ENCODE results near the gene DNASE1.

Gene DNASE1

DNA sequence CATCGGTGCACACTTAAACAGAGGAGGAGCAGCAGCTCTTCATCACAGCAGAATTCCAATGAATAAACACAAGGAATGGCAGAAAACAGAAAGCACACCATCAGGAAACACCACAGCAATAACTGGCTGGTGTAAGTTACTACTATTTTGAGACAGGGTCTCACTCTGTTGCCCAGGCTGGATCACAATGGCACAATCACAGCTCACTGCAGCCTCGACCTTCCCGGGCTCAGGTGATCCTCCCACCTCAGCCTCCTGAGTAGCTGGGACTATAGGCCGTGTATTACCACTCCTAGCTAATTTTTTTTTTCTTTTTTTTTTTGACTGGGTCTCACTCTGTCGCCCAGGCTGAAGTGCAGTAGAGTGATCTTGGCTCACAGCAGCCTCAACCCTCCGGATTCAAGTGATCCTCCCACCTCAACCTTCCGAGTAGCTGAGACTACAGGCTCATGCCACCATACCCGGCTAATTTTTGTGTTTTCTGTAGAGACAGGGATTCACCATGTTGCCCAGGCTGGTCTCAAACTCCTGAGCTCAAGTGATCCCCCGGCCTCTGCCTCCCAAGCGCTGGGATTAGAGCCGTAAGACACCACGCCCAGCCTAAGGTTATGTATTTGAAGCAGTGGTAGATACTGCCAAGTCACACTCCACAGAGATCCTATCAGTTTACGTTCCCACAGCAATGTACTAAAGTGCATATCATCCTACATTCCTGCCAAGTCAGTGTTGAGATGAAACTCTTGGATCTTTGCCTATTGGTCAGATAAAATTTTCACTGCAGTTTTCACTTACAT is 42.1 kb downstream of the DNASE1 start:
- DNase-seq (ENCODE audit: low read depth), result peak; percentile 38

DNA sequence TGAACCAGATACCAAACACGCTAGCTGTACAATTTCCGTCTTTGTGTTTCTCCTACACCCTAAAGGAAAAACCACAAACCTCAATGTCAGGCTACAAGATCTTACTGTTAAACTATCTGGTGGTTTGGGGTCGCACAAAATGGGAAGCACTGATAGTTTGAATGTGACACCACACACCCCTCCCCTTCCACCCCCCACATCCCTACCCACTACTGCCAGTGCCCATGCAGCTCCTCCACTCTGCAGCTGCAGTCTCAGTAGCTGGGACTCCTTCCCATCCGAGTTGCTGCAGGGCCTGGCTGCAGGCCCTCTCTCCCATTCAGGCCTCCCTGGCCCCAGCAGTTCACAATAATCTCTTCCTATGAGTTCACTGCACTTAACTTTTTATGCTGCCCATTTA is 44.5 kb downstream of the DNASE1 start:
- no peak for DNase-seq (ENCODE audit: low read depth)

DNA sequence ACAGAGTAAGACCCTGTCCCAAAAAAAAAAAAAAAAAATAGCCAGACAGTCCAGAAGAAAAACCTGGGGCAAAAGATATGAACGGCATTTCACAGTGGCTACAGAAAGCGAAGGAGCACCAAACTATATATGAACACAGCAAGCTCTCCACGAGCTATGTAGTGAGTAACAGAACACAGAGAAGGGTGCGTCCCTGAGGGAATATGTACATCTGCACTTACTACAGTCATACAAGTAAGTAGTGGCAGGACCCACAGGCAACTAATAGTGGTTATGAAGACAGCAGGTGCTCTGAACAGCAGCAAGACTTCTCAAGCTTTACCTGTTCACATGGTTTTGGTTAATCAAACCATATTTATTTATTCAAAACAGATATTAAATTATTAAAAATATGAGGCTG is 47.0 kb downstream of the DNASE1 start:
- DNase-seq (ENCODE audit: low read depth), result no peak

DNA sequence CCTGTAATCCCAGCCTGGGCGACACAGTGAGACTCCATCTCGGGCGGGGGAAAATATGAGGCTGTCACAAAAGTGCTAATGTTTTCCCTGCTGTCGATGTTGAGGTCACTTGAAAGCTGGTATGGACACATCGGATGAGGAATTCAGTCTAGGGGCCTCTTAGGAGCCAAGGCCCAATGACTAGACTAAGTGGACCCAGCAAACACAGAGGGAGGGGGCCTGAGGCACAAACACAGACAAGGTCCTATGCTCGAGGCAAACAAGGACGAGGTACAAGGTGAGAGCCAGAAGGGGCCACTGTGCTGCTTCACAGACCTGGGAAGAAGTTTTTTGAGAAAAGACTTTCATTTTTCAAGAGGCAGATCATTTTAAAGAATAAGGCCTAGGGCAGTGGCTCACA is 47.6 kb downstream of the DNASE1 start:
- DNase-seq (ENCODE audit: low read depth), result no peak

DNA sequence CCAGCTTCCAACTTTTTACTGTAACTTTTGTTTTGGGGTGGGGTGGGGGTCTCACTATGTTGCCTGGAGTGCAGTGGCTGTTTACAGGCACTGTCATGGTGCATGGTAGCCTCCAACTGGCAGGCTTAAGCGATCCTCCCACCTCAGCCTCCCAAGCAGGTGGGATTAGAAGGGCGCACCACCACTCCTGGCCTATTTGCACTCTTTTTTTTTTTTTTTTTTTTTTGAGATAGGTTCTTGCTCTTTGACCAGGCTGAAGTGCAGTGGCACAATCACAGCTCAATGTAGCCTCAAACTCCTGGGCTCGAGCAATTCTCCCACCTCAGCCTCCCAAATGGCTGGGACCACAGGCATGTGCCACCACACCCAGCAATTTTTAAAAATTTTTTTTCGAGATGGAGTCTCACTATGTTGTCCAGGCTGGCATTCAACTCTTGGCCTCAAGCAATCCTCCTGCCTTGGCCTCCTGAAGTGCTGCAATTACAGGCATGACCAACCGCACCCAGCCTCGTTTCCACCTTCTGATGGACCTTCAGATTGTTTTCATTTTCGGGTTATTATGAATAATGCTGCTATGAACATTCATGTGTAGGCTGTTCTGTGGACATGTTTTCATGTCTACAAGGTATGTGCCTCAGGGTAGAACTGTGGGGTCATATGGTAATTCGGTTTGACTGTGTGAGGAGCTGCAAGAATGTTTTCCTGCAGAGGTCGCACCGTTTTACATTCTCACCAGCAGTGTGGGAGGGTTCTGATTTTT is 51.9 kb downstream of the DNASE1 start:
- DNase-seq (ENCODE audit: low read depth), result no peak

Measured in GM04504 (cell line).